T-helper 1 cell (primary cell): ENCODE data around the gene ORAI3.

ENCODE experiments used
- DNase-seq, 5 donors: peaks; one replicate each; pipeline ENCODE4 v3.0.0-alpha.2; 2012 to 2020

Gene ORAI3

DNA sequence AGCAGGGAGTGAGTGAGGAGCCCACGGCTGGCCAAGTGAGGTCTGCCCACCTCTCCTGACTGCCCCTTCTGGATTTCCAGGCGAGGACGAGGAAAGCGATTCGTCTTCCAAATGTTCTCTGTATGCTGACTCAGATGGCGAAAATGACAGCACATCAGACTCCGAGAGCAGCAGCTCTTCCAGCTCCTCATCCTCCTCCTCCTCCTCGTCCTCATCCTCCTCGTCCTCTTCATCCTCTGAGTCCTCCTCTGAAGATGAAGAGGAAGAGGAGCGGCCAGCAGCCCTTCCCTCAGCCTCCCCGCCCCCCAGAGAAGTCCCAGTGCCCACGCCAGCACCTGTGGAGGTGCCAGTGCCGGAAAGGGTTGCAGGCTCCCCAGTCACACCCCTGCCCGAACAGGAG lies 22.4 kb downstream of the ORAI3 start:
- DNase-seq = no peak

GRCh38 chr16:30972872-30973271 lies 24.0 kb downstream of the ORAI3 start:
- DNase-seq = no peak

- no peak for DNase-seq
These were observed 25.5 kb downstream of the ORAI3 start for GRCh38 chr16:30974348-30974747.

DNA sequence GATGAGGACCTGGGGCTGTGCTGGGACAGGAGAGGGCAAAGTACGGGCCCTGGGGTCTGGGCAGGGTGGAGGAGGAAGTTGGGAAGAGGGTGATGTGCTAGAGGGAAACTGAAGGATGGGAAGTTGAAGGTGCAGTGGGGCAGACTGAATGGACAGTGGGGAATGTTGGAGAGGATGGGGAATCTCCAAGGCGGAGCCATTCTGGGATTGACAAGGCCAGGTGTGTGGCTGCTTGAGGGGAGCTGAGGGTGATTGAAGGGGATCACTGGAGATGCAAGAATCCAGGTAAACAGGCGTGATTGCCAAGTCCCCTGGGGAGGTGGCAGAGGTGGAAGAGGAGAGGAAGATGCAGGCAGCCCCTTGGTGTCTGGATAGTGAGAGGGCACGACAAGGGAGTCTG lies 27.6 kb downstream of the ORAI3 start:
- DNase-seq = no peak

- peak in 1 of 5 donors; percentile 17 for DNase-seq
These were observed 28.6 kb downstream of the ORAI3 start for GRCh38 chr16:30977502-30977901.

DNA sequence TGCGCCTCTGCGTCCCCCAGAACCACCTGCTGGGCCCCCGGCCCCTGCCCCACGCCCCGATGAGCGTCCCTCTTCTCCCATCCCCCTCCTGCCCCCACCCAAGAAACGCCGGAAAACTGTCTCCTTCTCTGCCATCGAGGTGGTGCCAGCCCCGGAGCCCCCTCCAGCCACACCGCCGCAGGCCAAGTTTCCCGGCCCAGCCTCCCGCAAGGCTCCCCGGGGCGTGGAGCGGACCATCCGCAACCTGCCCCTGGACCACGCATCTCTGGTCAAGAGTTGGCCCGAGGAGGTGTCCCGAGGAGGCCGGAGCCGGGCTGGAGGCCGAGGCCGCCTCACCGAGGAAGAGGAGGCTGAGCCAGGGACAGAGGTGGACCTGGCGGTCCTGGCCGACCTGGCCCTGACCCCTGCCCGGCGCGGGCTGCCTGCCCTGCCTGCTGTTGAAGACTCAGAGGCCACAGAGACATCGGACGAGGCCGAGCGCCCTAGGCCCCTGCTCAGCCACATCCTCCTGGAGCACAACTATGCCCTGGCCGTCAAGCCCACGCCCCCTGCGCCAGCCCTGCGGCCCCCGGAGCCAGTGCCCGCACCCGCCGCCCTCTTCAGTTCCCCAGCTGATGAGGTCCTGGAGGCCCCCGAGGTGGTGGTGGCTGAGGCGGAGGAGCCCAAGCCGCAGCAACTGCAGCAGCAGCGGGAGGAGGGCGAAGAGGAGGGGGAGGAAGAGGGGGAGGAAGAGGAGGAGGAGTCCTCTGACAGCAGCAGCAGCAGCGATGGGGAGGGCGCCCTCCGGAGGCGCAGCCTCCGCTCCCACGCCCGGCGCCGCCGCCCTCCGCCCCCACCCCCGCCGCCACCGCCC lies 30.5 kb downstream of the ORAI3 start:
- no peak for DNase-seq

DNA sequence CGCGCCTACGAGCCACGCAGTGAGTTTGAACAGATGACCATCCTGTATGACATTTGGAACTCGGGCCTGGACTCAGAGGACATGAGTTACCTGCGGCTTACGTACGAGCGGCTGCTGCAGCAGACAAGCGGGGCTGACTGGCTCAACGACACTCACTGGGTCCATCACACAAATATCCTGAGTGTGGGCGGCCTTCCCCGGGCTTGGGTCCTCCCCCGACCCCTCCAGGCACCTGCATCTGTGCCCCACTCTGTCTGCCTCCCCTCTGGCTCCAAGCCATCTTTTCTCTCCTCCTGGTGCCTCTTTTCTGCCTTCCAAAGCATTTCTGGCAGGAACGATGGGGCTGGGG lies 31.1 kb downstream of the ORAI3 start:
- no peak for DNase-seq

DNA sequence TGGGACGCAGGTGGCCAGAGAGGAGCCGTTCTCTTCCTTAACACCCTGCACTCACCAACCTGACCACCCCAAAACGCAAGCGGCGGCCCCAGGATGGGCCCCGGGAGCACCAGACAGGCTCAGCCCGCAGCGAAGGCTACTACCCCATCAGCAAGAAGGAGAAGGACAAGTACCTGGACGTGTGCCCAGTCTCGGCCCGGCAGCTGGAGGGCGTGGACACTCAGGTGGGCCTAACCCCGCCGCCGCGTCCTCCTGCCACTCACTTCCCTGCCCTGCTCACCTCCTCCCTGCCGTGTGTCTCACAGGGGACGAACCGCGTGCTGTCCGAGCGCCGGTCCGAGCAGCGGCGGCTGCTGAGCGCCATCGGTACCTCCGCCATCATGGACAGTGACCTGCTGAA lies 31.6 kb downstream of the ORAI3 start:
- no peak for DNase-seq

- DNase-seq = no peak
These were observed 32.1 kb downstream of the ORAI3 start for GRCh38 chr16:30980959-30981358.

DNA sequence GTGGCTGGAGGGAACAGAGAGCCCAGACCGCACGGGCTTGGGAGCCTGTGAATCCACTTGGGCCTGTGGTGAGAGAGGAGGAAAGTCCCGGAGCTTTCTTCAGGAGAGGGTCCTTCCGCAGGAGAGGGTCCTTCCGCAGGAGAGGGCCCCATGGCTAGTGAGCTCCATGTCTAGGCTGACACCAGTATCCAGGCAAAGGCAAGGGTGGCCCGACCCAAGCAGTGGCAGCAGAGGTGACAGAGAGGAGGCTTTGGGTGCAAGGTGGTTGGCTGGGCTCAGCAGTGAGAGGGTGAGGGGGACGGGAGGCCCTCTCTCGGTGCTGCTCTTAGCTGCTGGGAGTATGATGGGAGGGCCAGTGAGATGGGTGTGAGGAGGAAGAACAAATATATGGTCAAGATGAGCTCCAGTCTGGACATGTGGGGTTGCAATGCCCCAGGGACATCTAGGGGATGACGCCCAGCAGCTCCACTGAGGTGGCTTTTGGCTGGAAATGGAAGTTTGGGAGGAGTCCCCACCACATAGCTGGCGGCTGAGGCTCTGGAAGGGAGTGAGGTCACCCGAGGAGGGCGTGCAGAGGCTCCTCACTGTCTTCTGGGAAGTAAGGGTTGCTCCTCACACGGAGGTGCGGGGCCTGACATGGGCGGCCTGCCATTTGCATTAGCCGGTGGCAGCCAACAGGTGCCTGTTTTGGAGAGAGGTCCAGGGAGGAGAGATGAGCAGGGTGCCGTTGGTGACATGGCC lies 33.9 kb downstream of the ORAI3 start:
- DNase-seq = no peak

- no peak for DNase-seq
These were observed 34.5 kb downstream of the ORAI3 start for GRCh38 chr16:30983289-30983889.

DNA sequence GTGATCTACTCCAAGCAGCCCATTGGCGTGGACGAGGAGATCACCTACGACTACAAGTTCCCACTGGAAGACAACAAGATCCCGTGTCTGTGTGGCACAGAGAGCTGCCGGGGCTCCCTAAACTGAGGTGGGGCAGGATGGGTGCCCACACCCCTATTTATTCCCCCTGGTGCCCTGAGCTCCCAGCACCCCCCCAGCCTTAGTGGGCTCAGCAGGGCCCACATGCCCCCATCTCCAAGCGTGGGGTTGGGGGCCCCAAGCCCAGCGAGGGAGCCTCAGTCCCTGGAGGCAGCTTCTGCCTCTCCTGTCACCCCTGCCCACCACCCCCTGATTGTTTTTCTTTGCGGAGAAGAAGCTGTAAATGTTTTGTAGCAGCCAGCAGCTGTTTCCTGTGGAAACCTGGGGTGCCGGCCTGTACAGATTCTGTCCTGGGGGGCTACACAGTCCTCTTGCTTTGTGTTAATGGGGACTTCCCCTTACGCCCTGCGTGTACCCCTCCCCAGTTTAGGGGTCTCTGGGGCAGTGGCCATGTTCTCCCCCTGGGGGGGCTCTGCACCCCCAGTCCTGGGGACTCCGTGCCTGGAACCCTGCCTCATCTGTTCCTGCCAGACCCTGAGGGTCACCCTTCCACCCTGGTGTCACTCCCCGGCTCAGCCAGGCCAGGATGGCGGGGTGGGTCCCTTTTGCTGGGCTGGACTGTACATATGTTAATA lies 35.2 kb downstream of the ORAI3 start:
- no peak for DNase-seq

DNA sequence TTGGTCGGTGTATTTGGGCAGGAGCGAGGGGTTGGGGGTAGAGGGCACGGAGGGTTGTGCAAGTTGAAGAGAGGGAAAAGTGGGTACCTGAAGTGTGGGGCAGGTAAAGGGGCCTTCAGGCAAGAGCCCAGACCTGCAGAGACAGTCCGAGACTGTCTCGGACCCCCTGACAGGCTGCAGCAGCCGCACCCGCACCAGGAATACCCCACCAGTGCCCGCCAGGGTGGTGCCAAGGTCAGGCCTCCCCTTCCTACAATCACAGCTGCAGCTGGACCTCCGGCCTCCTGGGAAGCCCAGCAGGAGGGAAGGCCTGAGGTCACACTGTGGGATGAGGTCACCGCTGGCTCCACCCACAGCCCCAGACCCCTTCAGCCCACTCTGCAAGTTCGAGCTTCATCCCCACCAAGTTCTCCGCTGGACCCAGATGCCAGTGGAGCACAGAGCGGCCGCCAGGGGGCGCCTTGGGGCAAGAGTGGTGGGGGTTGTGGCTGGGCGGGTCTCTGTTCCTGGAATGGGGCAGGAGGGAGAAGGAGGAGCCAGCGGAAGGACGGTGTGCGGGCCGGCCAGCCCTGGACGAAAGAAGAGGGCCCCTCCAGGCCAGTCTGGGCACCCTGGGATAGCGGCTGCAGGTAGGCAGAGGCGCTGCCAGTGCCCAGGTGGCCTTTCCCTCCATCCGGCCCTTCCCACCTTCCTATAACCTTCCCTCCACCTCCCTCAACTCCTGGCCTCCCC lies 36.0 kb downstream of the ORAI3 start, which contains the start of gene HSD3B7:
HSD3B7 (plus strand) TSS at position 539 of the 732 bp plus-strand sequence. CDS start 452 bp downstream, outside the sequence.
- DNase-seq = peak; percentile 53 to 78 (median 69)

- DNase-seq = no peak
These were observed 36.7 kb downstream of the ORAI3 start for GRCh38 chr16:30985401-30986128.

- no peak for DNase-seq
These were observed 37.5 kb downstream of the ORAI3 start for GRCh38 chr16:30986129-30986991.

DNA sequence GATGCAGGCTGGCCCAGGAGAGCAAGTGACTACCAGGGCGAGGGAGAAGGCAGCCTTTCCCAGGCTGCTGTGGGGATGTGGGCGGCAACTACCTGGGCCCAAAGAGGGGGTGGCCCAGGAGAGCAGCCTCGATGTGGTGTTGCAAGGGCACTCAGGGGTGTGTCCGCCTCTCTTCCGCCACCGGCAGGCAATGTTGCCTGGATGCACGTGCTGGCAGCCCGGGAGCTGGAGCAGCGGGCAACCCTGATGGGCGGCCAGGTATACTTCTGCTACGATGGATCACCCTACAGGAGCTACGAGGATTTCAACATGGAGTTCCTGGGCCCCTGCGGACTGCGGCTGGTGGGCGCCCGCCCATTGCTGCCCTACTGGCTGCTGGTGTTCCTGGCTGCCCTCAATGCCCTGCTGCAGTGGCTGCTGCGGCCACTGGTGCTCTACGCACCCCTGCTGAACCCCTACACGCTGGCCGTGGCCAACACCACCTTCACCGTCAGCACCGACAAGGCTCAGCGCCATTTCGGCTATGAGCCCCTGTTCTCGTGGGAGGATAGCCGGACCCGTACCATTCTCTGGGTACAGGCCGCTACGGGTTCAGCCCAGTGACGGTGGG lies 38.8 kb downstream of the ORAI3 start:
- no peak for DNase-seq

- DNase-seq = no peak
These were observed 40.7 kb downstream of the ORAI3 start for GRCh38 chr16:30989469-30990047.

- DNase-seq = no peak
These were observed 41.2 kb downstream of the ORAI3 start for GRCh38 chr16:30990105-30990504.

GRCh38 chr16:30991052-30991451 lies 42.2 kb downstream of the ORAI3 start:
- DNase-seq = no peak
